Endodermal cell (in vitro differentiated cells): ENCODE measurements around the gene TRPM6. TPM values are rescaled to one million over a fixed set of nuclear protein-coding genes. Genes with fewer than 3 reads are reported as not detected.
A peak's percentile ranks its signal among the peaks of the same experiment; 100 is the strongest.

Experiments
- DNase-seq: peaks from one replicate; pipeline ENCODE4 v3.0.0-alpha.2; 2017
- H3K27ac ChIP-seq: 2 replicates; pipeline ENCODE4 v1.5.1; 2013; ENCODE audit warnings: mild to moderate bottlenecking, low read depth, low read length, moderate library complexity
- H3K27me3 ChIP-seq: 2 replicates; pipeline ENCODE4 v1.6.1; 2013; ENCODE audit warnings: mild to moderate bottlenecking, low read length, moderate library complexity; ENCODE audit not compliant: insufficient read depth, control insufficient read depth, poor library complexity, severe bottlenecking
- H3K36me3 ChIP-seq: 2 replicates; pipeline ENCODE4 v1.7.0; 2013; ENCODE audit warnings: mild to moderate bottlenecking, low read length, moderate library complexity; ENCODE audit not compliant: control insufficient read depth, insufficient read depth
- H3K4me1 ChIP-seq: one replicate; pipeline ENCODE4 v1.7.0; 2013; ENCODE audit warnings: low read length; ENCODE audit not compliant: control insufficient read depth, insufficient read depth
- H3K4me3 ChIP-seq: 2 replicates; pipeline ENCODE4 v1.5.1; 2013; ENCODE audit warnings: mild to moderate bottlenecking, low read length, moderate library complexity
- H3K9ac ChIP-seq: 2 replicates; pipeline ENCODE4 v1.6.1; 2013; ENCODE audit warnings: mild to moderate bottlenecking, low read length, moderate library complexity; ENCODE audit not compliant: poor library complexity, severe bottlenecking; ENCODE audit errors: extremely low read depth
- H3K9me3 ChIP-seq: 2 replicates; pipeline ENCODE4 v1.6.1; 2013; ENCODE audit warnings: mild to moderate bottlenecking, low read length, moderate library complexity; ENCODE audit not compliant: control insufficient read depth
- H3K27ac Mint-ChIP-seq: 2 replicates; pipeline ENCODE4 v1.8.0; 2020; ENCODE audit warnings: mixed read lengths
- H3K27me3 Mint-ChIP-seq: 2 replicates; pipeline ENCODE4 v1.8.0; 2021; ENCODE audit warnings: mild to moderate bottlenecking, mixed read lengths; ENCODE audit not compliant: insufficient read depth
- H3K36me3 Mint-ChIP-seq: 2 replicates; pipeline ENCODE4 v1.8.0; 2020; ENCODE audit warnings: low read depth, mixed read lengths
- H3K4me1 Mint-ChIP-seq: 2 replicates; pipeline ENCODE4 v1.8.0; 2020; ENCODE audit warnings: mixed read lengths
- H3K4me3 Mint-ChIP-seq: 2 replicates; pipeline ENCODE4 v1.8.0; 2020; ENCODE audit warnings: mild to moderate bottlenecking, moderate library complexity, mixed read lengths
- H3K9me3 Mint-ChIP-seq: 2 replicates; pipeline ENCODE4 v1.8.0; 2020; ENCODE audit warnings: mild to moderate bottlenecking, mixed read lengths
- WGBS, 2 experiments: methylation state at CpG; one replicate each; pipeline versions ENCODE4 v1.1.5 to v1.1.7; 2013; ENCODE audit warnings: missing lambda C conversion rate in 2 of 2, mixed read lengths in 1 of 2; ENCODE audit not compliant: insufficient coverage in 1 of 2, insufficient read length in 1 of 2; 5-methylcytosine and 5-hydroxymethylcytosine counted together
- long read RNA-seq, 4 experiments: library from polyadenylated mRNA in 2 of 4; library from RNA in 1 of 4; library from capped mRNA in 1 of 4; stranded (forward) in 3 of 4; unstranded in 1 of 4; transcript quantifications; one replicate each; pipeline ENCODE4 v2.0.0, GENCODE V29; 2020 to 2021; ENCODE audit warnings: inconsistent platforms in 1 of 4
- polyA plus RNA-seq, 2 experiments: library from polyadenylated mRNA; stranded (reverse); fragments of 50-300 nt; gene quantifications; one replicate each; pipeline ENCODE4 v1.2.3, GENCODE V29; 2013
- total RNA-seq, 2 donors: library from RNA; stranded (reverse); fragmentation: NEBNext Ultra II Directional in 1 of 2; extraction: Animal tissue kit (Norgen Biotek cat#: 25700) in 1 of 2; gene quantifications; 2 replicates in 1 of 2; 3 replicates in 1 of 2; pipeline ENCODE4 v1.2.1, GENCODE V29; 2021
- TF ChIP-seq, protein P1 (sequence below): fragments of 200-600 bp; sonication (generic); conservative IDR thresholded peaks from 2 replicates; pipeline ENCODE4 v1.5.0; 2021; ENCODE audit warnings: antibody characterized with exemption, mild to moderate bottlenecking

The TRPM6 gene, protein sequence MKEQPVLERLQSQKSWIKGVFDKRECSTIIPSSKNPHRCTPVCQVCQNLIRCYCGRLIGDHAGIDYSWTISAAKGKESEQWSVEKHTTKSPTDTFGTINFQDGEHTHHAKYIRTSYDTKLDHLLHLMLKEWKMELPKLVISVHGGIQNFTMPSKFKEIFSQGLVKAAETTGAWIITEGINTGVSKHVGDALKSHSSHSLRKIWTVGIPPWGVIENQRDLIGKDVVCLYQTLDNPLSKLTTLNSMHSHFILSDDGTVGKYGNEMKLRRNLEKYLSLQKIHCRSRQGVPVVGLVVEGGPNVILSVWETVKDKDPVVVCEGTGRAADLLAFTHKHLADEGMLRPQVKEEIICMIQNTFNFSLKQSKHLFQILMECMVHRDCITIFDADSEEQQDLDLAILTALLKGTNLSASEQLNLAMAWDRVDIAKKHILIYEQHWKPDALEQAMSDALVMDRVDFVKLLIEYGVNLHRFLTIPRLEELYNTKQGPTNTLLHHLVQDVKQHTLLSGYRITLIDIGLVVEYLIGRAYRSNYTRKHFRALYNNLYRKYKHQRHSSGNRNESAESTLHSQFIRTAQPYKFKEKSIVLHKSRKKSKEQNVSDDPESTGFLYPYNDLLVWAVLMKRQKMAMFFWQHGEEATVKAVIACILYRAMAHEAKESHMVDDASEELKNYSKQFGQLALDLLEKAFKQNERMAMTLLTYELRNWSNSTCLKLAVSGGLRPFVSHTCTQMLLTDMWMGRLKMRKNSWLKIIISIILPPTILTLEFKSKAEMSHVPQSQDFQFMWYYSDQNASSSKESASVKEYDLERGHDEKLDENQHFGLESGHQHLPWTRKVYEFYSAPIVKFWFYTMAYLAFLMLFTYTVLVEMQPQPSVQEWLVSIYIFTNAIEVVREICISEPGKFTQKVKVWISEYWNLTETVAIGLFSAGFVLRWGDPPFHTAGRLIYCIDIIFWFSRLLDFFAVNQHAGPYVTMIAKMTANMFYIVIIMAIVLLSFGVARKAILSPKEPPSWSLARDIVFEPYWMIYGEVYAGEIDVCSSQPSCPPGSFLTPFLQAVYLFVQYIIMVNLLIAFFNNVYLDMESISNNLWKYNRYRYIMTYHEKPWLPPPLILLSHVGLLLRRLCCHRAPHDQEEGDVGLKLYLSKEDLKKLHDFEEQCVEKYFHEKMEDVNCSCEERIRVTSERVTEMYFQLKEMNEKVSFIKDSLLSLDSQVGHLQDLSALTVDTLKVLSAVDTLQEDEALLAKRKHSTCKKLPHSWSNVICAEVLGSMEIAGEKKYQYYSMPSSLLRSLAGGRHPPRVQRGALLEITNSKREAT (N-terminal part only)
- total RNA-seq = 1 to 10 TPM; 1.2 to 1.7 TPM
- polyA plus RNA-seq (2013, experiment 1 of 2) = 0.46 TPM
- 0.08 TPM for polyA plus RNA-seq (2013, experiment 2 of 2)
- long read RNA-seq, experiment 1 = 0 reads
- long read RNA-seq, experiment 2 = 0 reads
- long read RNA-seq, experiment 3 = 0 reads
- long read RNA-seq, experiment 4 = 0 reads

- peaks cover 82% of the 10 kb centered on the region for H3K27me3 Mint-ChIP-seq
- WGBS, 2 experiments = 3 to 5% methylated on average over 20 to 64 of the region's 64 CpGs
- no peak within 1 kb of the TSS for H3K27ac ChIP-seq
- H3K27me3 ChIP-seq = peaks cover 92% of the 10 kb centered on the region
- no peak within 1 kb of the TSS for H3K9ac ChIP-seq
- peak within 1 kb of the TSS; percentile 77 for H3K27ac Mint-ChIP-seq
- H3K9me3 Mint-ChIP-seq = peaks cover 6% of the 10 kb centered on the region
- peak within 1 kb of the TSS; percentile 83 for H3K4me3 ChIP-seq
- peaks cover under 1% of the 10 kb centered on the region for H3K4me1 ChIP-seq
- peaks cover 22% of the 10 kb centered on the region for H3K4me1 Mint-ChIP-seq
- no peaks in the 10 kb centered on the region for H3K36me3 Mint-ChIP-seq
- TF ChIP-seq, protein P1, sequence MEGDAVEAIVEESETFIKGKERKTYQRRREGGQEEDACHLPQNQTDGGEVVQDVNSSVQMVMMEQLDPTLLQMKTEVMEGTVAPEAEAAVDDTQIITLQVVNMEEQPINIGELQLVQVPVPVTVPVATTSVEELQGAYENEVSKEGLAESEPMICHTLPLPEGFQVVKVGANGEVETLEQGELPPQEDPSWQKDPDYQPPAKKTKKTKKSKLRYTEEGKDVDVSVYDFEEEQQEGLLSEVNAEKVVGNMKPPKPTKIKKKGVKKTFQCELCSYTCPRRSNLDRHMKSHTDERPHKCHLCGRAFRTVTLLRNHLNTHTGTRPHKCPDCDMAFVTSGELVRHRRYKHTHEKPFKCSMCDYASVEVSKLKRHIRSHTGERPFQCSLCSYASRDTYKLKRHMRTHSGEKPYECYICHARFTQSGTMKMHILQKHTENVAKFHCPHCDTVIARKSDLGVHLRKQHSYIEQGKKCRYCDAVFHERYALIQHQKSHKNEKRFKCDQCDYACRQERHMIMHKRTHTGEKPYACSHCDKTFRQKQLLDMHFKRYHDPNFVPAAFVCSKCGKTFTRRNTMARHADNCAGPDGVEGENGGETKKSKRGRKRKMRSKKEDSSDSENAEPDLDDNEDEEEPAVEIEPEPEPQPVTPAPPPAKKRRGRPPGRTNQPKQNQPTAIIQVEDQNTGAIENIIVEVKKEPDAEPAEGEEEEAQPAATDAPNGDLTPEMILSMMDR = no peak
- H3K9me3 ChIP-seq = peaks cover 11% of the 10 kb centered on the region
- peak within 1 kb of the TSS; percentile 80 for H3K4me3 Mint-ChIP-seq
- no peaks in the 10 kb centered on the region for H3K36me3 ChIP-seq
- peak; percentile 91 for DNase-seq
Observed at GRCh38 chr9:74887041-74887980, at the start of gene TRPM6. Gene TRPM6 (minus strand): TSS chr9:74887921. CDS start chr9:74887856, 65 bp downstream.

- Histone ChIP-seq H3K4me3 (no peak overlapping the region), H3K27ac (no peak overlapping the region), H3K36me3 (no peaks in the 10 kb centered on the region), H3K4me1 (no peaks in the 10 kb centered on the region), H3K9me3 (peaks cover 19% of the 10 kb centered on the region), H3K9ac (no peak overlapping the region), H3K27me3 (no peaks in the 10 kb centered on the region)
- TF ChIP-seq, protein P1 = no peak
- H3K27me3 Mint-ChIP-seq = no peaks in the 10 kb centered on the region
- no peak overlapping the region for H3K4me3 Mint-ChIP-seq
- H3K4me1 Mint-ChIP-seq = no peaks in the 10 kb centered on the region
- DNase-seq = no peak
- 91 to 100% methylated on average over 5 to 8 of the region's 8 CpGs for WGBS, 2 experiments
- H3K36me3 Mint-ChIP-seq = no peaks in the 10 kb centered on the region
- H3K27ac Mint-ChIP-seq = no peak overlapping the region
- H3K9me3 Mint-ChIP-seq = peaks cover 23% of the 10 kb centered on the region
Observed at GRCh38 chr9:74935008-74935407, 47.3 kb upstream of the TRPM6 start.
